Calu3 (cell line): Measurements from ENCODE around the gene PTPRN2. TPM values are rescaled to one million over a fixed set of nuclear protein-coding genes. Genes with fewer than 3 reads are reported as not detected.

Source experiments
- BruUV-seq: library from RNA; stranded (reverse); fragments of 400-500 nt; replicated peaks from 2 replicates; lab custom pipeline; 2021; lab: Mats Ljungman, UMichigan
- CTCF ChIA-PET: fragments of 300-600 bp; sonication (Branson Sonifier 250); formaldehyde crosslinking; loops from one replicate; lab custom pipeline; 2022; ENCODE audit warnings: antibody characterized with exemption; lab: Charles Lee
- DNase-seq: peaks from one replicate; pipeline ENCODE4 v3.0.0; 2022
- H3K27ac Mint-ChIP-seq: one replicate; pipeline ENCODE4 v1.8.0; 2022; ENCODE audit warnings: mixed read lengths; ENCODE audit not compliant: unreplicated experiment
- H3K27me3 Mint-ChIP-seq: one replicate; pipeline ENCODE4 v1.8.0; 2022; ENCODE audit warnings: mixed read lengths; ENCODE audit not compliant: unreplicated experiment
- H3K36me3 Mint-ChIP-seq: one replicate; pipeline ENCODE4 v1.8.0; 2022; ENCODE audit warnings: mild to moderate bottlenecking, moderate library complexity, mixed read lengths; ENCODE audit not compliant: insufficient read depth, unreplicated experiment
- H3K4me1 Mint-ChIP-seq: one replicate; pipeline ENCODE4 v1.8.0; 2022; ENCODE audit warnings: mild to moderate bottlenecking, low read depth, mixed read lengths; ENCODE audit not compliant: unreplicated experiment
- H3K4me3 Mint-ChIP-seq: one replicate; pipeline ENCODE4 v1.8.0; 2022; ENCODE audit warnings: mild to moderate bottlenecking, low read depth, moderate library complexity, mixed read lengths; ENCODE audit not compliant: unreplicated experiment
- H3K9me3 Mint-ChIP-seq: one replicate; pipeline ENCODE4 v1.8.0; 2022; ENCODE audit warnings: low read depth, mixed read lengths; ENCODE audit not compliant: unreplicated experiment
- CTCF ChIP-seq: fragments of 200-600 bp; IDR thresholded peaks from one replicate; pipeline ENCODE4 v1.8.0; 2022; ENCODE audit warnings: antibody characterized with exemption; ENCODE audit not compliant: unreplicated experiment
- intact Hi-C: fragments of 100-400 bp; cut with micrococcal nuclease; formaldehyde crosslinking; loops from one replicate; pipeline ENCODE4 v1.10.0; 2022; ENCODE audit not compliant: unreplicated experiment
- total RNA-seq: library from RNA; stranded (reverse); gene quantifications from 2 replicates; pipeline ENCODE4 v1.2.3, GENCODE V29; 2022

The PTPRN2 gene
- total RNA-seq, 1 experiment from 2014 or later = 2.0 TPM

GRCh38 chr7:157679607-157680006 is 908.0 kb downstream of the PTPRN2 start:
- Mint-ChIP-seq H3K9me3 (no peaks in the 10 kb centered on the region), H3K27ac (no peak overlapping the region), H3K27me3 (no peaks in the 10 kb centered on the region), H3K4me1 (peaks cover 7% of the 10 kb centered on the region), H3K36me3 (no peaks in the 10 kb centered on the region), H3K4me3 (no peak overlapping the region)
- TF ChIP-seq CTCF = no peak
- no peak for DNase-seq
- no TSS peak for BruUV-seq
- intact Hi-C loops = no loop called here
- CTCF ChIA-PET = interaction anchor here (0.6 kb wide), 1 partner anchor 807 kb away, joined by 3 read pairs; no protein-coding TSS in a partner anchor

- TF ChIP-seq CTCF = no peak
- no peak for DNase-seq
- H3K4me3 Mint-ChIP-seq = no peak overlapping the region
- H3K4me1 Mint-ChIP-seq = peaks cover 7% of the 10 kb centered on the region
- H3K9me3 Mint-ChIP-seq = no peaks in the 10 kb centered on the region
- no peaks in the 10 kb centered on the region for H3K27me3 Mint-ChIP-seq
- no peak overlapping the region for H3K27ac Mint-ChIP-seq
- intact Hi-C loops = no loop called here
- BruUV-seq = no TSS peak
- CTCF ChIA-PET = no interaction called here
- H3K36me3 Mint-ChIP-seq = no peaks in the 10 kb centered on the region
These were observed 909.1 kb downstream of the PTPRN2 start for GRCh38 chr7:157678501-157678900.

GRCh38 chr7:157676456-157677255 is 911.0 kb downstream of the PTPRN2 start:
- H3K36me3 Mint-ChIP-seq = no peaks in the 10 kb centered on the region
- no peak for TF ChIP-seq CTCF
- intact Hi-C loops = no loop called here
- no peak overlapping the region for H3K27ac Mint-ChIP-seq
- CTCF ChIA-PET = no interaction called here
- no peaks in the 10 kb centered on the region for H3K9me3 Mint-ChIP-seq
- no peaks in the 10 kb centered on the region for H3K27me3 Mint-ChIP-seq
- no peak overlapping the region for H3K4me3 Mint-ChIP-seq
- BruUV-seq = no TSS peak
- H3K4me1 Mint-ChIP-seq = peaks cover 7% of the 10 kb centered on the region
- no peak for DNase-seq

- H3K27me3 Mint-ChIP-seq = no peaks in the 10 kb centered on the region
- DNase-seq = no peak
- H3K4me1 Mint-ChIP-seq = peaks cover 7% of the 10 kb centered on the region
- H3K9me3 Mint-ChIP-seq = no peaks in the 10 kb centered on the region
- no peak overlapping the region for H3K27ac Mint-ChIP-seq
- no TSS peak for BruUV-seq
- no peaks in the 10 kb centered on the region for H3K36me3 Mint-ChIP-seq
- TF ChIP-seq CTCF = no peak
- CTCF ChIA-PET = no interaction called here
- no peak overlapping the region for H3K4me3 Mint-ChIP-seq
- intact Hi-C loops = no loop called here
These were observed 911.6 kb downstream of the PTPRN2 start for GRCh38 chr7:157676001-157676400.
